NCI-H1417 (cell line): ENCODE results near the gene FAM83B.
"Not testable (repeated sequence)": the region's sequence is repeated elsewhere in the genome, so short reads cannot be mapped to it uniquely, and the experiment has no call there.

ENCODE experiments used
- DNase-seq, 3 experiments: peaks; one replicate each; lab custom pipeline; 2025; lab: John Stamatoyannopoulos, UW

Gene FAM83B

DNA sequence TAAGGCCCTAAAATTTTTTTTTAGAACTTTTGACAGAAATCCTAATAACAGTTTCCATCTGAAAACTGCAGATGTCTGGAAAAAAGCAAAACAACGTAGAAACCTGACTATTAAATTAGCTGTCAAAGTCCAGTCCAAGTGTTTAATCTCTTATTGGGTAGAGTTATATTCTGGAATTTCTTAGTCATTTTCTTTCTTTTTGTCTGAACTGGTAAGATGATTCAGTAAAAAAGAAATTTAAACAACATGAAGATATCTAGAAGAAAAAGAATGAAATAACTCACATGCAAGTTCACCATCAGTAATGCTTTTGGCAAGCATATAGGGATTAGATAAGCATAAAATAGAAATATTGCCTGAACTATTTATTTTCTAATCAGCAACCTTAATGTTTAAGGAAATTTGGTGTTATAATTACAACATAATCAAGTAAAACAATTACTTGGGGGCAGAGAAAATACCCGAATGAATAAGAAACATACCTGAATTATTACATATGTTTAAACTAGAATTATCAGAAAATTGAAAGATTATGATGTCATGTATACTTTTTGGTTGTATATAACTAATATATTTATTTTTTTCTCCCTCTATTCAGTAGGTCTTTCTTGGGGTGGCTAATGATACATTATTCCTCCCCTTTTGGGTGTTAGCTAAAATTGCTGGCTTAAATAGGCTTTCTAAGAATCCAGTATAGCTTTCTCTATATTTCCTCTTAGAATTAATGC lies 51.1 kb downstream of the FAM83B start:
- no peak for DNase-seq

DNA sequence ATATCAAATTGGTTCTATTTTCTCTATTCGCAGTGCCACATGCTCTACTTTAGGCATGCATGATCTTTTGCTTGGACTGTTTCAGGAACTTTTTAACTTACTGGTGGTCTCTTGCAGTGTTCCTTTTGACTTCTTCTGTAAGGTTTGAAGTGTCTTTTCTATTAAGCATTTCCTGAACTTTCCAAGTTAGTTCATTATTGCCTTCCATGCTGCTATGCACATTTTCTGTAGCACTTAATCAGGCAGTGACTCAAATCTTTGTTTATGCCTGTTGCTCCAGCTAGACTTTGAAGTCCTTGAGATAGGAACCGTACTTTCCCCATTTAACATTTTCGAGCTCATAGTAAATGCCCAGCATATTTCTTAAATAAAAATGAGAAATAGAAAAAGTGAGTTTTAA lies 52.2 kb downstream of the FAM83B start:
- no peak for DNase-seq

- no peak for DNase-seq
Measured at GRCh38 chr6:54899442-54899841, 52.9 kb downstream of the FAM83B start.

- DNase-seq = no peak
Measured at GRCh38 chr6:54899986-54900385, 53.4 kb downstream of the FAM83B start.

DNA sequence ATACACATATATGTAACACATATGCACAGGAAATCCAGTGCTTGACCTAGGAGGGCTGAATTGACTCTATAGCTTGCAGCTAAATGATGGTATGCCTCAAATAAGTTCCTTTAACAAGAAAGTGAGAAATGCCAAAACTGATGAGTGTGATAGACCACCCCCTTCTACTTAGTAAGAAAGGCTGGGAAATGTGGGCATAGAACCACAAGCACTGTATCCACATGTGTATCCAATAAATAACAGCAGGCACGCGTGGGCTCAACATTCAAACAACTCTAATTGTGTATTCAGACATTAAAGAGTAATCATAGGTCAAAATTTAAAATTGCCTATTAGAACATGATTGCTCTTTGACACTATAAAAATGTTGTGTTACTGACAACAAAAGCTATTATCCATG lies 54.1 kb downstream of the FAM83B start:
- DNase-seq = no peak

DNA sequence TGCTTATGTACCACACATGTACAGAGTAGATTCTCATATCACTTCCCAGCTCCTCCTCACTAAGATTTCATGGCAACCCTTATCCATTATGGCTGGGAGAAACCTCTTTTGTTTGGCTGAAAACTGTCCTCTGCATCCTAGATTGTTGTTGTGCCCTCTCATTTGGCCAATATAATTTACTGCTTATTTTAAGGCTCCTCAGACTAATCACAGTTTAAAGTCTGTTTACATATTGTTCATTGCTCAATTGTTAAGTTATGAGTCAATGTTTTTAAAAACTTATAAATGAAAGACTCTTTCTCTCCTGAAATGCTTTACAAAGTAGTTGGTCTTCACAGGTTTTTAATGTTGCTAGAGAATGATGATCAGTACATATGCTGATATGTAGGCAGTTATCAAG lies 57.3 kb downstream of the FAM83B start:
- DNase-seq = no peak

- DNase-seq = no peak
Measured at GRCh38 chr6:54907355-54907754, 60.8 kb downstream of the FAM83B start.

GRCh38 chr6:54909184-54909583 lies 62.6 kb downstream of the FAM83B start:
- DNase-seq = no peak

DNA sequence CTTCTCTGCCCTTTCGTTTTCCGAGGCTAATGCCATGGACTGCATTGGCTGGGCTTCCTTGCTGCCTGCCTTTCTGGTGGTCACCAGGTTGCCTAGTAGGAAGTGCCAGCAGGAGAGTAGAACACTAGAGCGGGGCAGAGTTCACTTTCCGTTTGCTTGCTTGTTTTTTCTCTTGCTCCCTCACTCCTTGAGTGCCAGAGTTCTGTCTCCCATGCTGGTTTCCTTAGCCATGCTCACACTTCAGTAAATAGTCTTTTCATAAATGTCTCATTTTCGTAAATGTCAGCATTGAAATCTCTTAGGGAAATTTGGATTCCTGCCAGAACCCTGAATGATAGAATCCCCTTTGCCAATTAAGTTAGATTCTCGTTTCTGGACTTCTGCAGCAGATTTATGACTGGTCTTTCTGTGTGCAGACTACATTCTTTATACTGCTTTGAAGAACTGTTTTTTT lies 63.9 kb downstream of the FAM83B start:
- DNase-seq = peak in 2 of 3 experiments; percentile 9 to 66

GRCh38 chr6:54910921-54911320 lies 64.3 kb downstream of the FAM83B start:
- DNase-seq = no peak

DNA sequence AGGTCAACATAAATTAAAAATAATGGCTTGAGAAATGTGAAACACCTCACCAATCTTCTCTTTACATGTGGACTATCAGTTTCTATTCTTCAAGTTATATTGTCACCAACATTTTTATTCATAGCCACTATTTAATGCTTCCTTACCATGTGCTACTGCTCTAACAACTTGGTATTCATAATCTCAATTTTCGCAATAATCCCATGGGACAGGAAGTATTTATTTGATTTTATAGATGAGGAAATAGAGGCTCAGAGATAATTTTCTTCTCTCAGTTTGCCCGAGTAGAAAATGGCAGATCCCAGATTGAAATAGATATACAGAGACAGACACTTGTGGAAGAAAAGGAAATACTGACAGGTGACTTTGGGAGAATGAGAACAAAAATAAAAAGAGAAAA lies 66.6 kb downstream of the FAM83B start:
- no peak for DNase-seq

- peak in 2 of 3 experiments; percentile 17 to 74 for DNase-seq
Measured at GRCh38 chr6:54916858-54917257, 70.3 kb downstream of the FAM83B start.

GRCh38 chr6:54920628-54921027 lies 74.1 kb downstream of the FAM83B start:
- no peak for DNase-seq

DNA sequence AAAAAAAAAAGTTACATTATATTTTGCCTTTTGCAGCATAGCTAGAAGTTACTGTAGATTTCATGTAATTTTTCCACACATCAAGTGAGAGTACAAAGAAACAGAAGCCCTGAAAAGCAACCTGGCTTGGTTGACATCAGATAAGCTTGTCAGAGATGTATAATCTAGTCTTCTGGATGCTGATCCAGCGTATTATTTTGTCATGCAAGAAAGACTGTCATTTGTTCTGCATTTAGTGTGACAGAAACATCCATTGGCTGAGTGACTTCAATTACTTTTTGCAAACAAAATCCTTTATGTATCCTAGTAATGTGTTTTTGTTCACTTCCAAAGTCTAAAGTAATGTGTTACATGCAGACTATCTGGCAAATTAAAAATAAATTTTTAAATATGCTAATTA lies 75.3 kb downstream of the FAM83B start:
- DNase-seq = peak in 1 of 3 experiments; percentile 13

DNA sequence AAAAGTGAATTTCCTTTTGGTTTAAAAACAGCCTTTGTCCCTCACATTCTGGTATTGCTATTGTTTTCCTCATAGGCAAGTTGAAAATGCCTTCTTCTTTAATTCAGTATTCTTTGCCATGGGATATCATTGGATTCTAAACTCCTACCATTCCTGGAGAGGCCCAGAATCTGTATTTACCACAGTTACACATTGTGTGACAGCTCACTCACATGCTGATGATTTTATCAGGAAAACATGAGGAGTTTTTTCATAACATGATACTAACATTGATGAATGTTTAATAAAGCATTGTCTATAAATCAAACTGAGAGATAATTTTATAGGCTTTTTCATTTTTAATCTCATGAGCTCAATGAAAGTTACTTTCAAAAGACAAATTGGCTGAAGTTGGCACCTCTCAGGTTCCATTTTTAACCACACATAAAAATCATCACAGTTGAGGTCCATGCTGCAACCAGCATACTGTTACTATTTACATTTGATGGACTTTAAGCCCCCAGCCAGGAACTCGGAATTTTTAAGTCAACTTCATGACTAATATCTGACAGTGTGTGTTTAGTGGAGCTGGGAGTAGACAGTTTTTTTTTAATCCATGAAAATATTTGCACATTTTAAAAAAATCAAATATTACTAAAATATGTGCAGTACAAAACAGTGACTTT lies 82.8 kb downstream of the FAM83B start:
- no peak for DNase-seq

- DNase-seq = no peak
Measured at GRCh38 chr6:54932622-54933021, 86.1 kb downstream of the FAM83B start.

GRCh38 chr6:54935739-54936138 lies 89.2 kb downstream of the FAM83B start:
- no peak for DNase-seq

DNA sequence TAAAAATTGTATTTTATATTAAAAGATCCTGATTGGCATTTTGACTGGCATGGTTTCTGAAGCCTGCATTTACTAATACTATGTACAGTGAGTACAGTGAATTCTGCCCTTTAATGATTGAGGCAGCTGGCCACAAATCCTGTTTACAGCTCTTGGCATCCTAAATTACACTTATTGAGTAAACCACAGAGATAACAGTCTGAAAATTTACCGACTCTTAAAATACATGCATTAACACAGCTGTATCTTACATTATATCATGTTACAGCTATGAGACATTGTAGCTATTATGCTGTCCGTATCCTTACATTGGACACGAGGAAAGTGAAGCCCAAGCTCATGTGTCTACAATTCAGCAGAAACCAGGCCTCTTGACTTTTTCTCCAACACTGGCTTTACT lies 90.8 kb downstream of the FAM83B start:
- no peak for DNase-seq

GRCh38 chr6:54957698-54958097 lies 111.1 kb downstream of the FAM83B start:
- DNase-seq = no peak

- DNase-seq = no peak
Measured at GRCh38 chr6:54958446-54958845, 111.9 kb downstream of the FAM83B start.

DNA sequence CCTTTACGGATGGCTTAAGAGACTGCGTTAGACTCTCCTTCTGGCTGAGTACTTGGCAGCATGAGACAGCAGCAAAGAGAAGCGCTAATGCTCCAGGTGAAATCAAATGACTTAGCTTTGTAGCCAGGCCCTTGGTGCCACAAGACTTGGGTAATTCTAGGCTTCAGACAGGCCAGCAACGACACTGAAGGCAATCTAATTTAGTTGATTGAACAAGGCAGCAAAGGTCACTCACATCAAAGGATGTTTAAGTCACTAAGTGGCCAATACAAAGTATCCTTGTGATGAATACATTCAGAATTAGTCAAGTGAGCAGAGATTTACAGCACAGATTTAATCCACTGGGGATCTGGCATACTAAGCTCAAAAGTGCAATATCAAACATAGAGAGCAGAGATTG lies 113.2 kb downstream of the FAM83B start:
- no peak for DNase-seq

DNA sequence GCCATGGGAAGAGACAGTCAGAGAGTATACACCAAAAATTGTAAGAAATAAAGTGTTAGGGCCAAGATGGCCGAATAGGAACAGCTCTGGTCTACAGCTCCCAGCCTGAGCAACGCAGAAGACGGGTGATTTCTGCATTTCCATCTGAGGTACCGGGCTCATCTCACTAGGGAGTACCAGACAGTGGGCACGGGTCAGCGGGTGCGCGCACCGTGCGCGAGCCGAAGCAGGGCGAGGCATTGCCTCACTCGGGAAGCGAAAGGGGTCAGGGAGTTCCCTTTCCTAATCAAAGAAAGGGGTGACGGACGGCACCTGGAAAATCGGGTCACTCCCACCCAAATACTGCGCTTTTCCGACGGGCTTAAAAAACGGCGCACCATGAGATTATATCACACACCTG lies 114.8 kb downstream of the FAM83B start:
- DNase-seq = not testable (repeated sequence)

DNA sequence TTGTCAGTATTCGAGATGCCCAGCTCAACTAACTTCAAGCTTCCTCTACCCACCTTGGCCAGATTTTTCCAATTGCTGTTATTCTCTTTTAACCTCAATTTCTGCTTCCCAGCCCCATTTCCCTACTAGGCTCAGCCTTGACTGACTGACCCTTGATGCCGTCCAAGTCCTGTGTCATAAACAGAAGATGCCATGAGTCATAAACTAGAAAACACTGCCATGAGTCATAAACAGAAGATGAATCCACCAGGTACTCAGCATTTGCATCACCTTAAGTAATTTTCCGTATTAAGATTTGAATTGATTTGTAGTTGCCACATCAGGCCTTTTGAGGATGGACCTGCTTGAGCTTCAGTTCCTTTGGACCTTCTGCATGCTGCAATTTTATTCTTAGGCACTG lies 123.8 kb downstream of the FAM83B start:
- DNase-seq = no peak

- no peak for DNase-seq
Measured at GRCh38 chr6:54971825-54972224, 125.3 kb downstream of the FAM83B start.
